DMS114 treated with DMSO at 0.1 percent for 48 hours (cell line): ENCODE data around the gene NEU1.
"Not testable (repeated sequence)": the region's sequence is repeated elsewhere in the genome, so short reads cannot be mapped to it uniquely, and the experiment has no call there.

Source experiments
- DNase-seq: peaks from one replicate; lab custom pipeline; 2025; ENCODE audit not compliant: unreplicated experiment; lab: John Stamatoyannopoulos, UW

Gene NEU1

DNA sequence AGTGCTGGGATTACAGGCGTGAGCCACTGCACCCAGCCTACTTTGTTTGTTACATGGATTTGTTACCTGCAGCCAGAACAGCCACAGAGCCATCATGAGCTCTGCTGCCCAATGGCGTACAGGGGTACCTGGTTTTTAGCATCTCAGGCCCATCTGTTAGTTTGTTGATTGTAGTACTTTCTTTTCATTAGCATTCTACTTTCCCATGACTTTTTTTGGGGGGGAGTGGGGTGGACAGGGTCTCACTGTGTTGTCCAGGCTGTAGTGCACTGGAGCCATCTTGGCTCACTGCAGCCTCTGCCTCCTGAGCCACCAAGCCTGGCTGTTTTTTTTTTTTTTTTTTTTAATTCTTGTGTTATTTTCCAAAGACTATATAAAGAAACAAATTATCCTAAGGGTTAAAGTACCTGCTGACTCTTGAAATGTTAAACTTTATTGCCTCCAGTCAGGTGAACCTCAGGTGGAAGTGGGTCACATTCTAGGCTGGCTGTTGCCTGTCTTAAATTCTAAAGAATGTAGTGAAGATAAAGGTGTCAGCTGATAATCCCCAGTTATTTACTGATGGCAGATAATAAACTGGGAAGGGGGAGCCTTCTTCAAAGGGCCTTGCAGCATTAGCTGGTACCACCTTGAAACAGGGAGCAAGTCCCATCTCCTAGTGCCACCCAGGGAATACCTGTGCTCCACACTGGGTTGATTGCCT, 15.2 kb downstream of the NEU1 start:
- DNase-seq = no peak

DNA sequence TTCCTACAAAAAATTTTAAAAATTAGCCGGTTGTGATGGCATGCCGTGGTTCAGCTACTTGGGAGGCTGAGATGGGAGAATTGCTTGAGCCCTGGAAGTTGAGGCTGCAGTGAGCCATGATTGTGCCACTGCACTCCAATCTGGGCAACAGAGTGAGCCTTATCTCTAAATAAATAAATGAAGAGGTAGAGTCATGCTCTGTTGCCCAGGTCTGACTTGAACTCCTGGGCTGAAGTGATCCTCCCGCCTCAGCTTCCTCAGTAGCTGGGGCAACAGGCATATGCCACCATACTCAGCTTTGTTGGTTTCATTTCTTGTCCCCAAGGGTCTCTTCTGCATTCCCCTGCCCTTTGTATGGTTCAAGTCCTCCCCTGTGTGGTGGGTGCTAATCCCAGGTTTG, 18.1 kb downstream of the NEU1 start:
- no peak for DNase-seq

DNA sequence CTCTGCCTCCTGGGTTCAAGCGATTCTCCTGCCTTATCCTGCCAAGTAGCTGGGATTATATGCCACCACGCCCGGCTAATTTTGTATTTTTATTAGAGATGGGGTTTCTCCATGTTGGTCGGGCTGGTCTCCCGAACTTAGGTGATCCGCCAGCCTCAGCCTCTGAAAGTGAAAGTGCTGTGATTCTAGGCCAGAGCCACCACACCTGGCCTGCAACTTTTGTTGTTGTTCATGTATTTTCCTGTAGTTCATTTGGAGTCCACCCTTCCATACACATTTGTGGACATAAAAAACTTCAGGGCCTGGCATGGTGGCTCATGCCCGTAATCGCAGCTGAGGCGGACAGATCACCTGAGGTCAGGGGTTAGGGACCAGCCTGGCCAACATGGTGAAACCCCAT, 20.6 kb downstream of the NEU1 start:
- no peak for DNase-seq

DNA sequence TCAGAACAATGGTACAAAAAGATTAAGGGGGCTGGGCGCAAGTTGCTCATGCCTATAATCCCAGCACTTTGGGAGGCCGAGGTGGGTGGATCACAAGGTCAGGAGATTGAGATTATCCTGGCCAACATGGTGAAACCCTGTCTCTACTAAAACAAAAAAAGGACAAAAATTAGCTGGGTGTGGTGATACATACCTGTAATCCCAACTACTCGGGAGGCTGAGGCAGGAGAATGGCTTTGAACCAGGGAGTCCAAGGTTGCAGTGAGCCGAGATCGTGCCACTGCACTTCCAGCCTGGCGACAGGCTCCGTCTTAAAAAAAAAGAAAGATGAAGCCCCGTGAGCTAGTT, 22.9 kb downstream of the NEU1 start:
- not testable (repeated sequence) for DNase-seq

DNA sequence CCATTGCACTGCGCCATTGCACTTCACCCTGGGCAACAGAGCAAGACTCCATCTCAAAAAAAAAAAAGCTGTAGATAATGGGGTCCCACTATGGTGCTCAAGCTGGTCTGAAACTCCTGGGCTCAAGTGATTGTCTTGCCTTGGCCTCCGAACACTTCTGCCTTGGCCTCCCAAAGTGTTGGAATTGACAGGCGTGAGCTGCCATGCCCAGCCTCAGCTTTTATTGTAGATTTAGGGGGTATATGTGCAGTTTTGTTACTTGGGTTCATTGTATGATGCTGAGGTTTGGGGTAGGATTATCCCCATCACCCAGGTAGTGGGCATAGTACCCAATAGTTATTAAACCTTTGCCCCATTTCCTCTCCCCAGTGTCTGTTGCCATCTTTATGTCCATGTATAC, 23.7 kb downstream of the NEU1 start:
- DNase-seq = no peak

DNA sequence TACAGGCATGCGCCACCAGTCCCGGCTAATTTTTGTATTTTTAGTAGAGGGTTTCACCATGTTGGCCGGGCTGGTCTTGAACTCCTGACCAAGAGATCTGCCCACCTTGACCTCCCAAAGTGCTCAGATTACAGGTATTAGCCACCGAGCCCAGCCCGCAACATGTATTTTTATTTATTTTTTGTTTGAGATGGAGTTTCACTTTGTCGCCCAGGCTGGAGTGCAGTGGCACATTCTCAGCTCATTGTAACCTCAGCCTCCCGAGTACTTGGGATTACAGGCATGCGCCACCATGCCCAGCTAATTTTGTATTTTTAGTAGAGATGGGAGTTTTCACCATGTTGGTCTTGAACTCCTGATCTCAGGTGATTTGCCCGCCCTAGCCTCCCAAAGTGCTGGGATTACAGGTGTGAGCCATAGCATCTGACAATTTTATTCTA, 24.5 kb downstream of the NEU1 start:
- not testable (repeated sequence) for DNase-seq

DNA sequence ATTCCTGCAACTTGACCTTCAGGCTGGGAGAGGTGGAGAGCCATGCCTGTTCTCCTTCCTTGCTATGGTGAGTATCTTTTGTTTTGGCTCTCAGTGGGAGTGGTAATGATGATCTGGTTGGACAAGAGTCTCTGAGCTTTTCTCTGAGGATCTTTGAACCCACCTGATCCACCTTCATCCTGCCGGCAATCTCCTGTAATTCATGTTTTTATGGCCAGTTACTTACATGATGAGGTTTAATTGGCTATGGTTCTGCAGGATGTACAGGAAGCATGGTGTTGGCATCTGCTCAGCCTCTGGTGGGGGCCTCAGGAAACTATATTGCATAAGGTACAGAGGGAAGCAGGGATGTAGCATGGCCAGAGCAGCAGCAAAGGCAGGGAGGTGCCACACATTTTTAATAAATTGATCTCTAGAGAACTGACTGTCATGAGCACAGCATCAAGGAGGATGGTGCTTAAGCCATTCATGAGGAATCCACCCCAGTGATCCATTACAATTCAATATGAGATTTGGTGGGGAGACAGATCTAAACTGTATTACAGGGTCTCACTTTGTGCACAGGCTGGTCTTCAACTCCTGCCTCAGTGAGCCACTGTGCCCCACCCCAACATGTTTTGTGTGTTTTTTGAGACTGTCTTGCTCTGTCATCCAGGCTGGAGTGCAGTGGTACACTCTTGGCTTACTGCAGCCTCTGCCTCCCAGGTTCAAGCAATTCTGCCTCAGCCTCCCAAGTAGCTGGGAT, 25.1 kb downstream of the NEU1 start:
- DNase-seq = no peak

DNA sequence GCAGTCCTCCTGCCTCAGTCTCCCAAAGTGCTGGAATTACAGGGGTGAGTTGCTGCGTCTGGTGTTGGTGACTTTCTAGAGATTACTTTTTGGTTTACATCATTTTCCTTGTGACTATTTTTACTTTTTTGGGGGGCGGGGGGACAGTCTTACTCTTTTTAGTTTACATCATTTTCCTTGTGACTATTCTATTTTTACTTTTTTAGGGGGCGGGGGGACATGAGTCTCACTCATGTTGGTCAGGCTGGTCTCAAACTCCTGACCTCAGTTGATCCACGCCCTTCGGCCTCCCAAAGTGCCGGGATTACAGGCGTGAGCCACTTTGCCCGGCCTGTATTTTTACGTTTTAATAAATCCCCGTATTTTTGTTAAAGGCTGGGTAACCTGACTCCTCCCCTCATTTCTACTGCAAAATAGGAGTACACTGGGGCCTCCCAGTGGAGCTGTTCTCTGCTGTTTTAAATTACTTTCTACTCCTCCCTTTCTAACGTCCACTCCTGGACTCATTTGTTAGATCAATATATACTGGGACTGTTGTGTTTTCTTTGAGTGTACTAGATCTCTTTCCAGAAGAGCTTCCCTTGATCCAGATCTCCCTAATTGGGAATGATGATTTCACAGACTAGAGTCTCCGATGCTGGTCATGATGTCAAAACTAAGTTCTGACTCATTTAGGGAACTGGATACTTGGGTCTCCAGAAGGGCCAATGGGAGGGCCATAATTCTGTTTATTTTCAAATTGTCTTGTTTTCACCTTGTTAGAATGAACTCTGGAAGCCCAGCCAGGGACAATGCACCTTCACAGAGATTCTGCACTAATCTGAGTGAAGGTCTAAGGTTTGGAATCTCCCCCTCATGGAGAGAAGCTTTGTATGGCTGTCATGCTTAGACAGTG, 25.9 kb downstream of the NEU1 start:
- no peak for DNase-seq

DNA sequence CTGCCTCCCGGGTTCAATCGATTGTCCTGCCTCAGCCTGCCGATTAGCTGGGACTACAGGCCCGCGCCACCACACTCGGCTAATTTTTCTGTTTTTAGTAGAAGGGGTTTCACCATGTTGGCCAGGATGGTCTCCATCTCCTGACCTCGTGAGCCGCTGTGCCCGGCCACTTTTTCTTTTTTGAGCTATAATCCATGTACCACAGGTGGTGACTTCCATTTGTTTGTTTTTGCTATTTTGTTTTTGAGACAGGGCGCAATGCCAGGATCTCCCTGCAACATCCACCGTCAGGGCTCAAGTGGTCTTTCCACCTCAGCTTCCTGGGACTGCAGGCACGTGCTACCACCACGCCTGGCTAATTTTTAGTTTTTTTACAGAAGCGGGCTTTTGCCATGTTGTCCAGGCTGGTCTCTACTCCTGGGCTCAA, 26.6 kb downstream of the NEU1 start:
- no peak for DNase-seq

DNA sequence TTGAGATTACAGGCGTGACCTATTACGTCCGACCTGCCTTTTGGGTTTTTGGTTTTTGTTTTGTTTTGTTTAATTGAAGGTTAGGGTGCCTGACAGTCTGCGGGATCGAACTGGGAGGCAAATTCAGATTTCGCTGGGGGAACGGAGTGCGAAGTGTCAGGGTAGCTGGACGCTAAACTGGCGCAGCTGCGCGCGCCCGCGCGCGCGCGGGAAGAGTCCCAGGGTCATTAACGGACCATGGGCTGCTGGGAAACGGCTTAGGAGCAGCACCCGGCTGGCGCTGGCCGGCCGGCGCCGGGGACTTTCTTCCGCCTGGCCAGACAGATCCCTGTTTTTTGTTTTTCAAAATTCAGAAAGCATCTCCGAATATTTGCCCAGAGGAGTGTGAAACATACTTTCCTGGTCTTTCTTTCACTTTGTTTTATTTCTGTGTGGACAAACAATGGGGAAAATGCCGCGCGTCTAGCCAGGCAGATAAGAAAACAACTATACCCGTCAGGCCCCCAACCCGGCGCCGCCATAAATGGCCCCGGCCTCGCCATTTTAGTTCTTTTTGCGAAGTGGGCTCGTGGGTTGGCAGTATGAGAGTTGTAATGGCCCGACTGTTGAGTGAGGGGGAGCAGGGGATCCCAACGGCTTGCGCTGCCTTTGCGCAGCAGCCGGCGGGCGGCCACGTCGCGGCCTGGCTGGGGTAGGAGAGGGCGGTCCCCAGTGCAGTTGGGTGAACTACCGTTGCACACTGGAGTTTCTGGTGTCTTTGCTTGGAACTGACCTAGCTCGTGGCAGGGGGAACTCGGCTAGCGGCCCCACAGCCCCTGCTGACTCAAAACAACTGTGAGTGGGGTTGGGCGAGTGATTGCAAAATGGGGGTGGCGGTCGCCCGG, 28.0 kb downstream of the NEU1 start:
- peak; percentile 90 for DNase-seq

DNA sequence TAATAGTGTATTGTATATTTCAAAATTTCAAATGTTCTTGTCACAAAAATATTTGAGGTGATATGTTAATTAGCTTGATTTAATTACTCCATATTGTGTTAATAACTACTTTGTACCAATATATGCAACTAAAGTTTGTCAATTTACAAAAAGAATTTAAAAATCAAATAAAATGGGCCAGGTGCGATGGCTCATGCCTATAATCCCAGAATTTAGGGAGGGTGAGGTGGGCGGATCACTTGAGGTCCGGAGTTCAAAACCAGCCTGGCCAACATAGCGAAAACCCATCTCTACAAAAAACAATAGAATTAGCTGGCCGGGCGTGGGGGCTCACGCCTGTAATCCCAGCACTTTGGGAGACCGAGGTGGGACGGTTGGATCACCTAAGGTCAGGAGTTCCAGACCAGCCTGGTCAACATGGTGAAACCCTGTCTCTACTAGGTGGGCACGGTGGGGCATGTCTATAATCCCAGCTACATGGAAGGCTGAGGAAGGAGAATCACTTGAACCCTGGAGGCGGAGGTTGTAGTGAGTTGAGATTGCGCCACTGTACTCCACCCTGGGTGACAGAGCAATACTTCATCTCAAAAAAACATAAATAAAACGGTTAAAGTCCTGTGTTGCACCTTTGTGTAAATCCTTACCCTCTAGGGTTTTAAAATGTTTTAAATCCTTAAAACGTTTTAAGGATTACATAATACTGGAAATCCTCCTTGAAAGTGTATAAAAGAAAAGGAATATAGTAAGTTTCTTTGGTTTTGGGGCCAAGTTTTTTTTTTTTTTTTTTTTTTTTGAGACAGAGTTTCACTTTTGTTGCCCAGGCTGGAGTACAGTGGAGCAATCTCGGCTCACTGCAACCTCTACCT, 31.0 kb downstream of the NEU1 start:
- DNase-seq = no peak

DNA sequence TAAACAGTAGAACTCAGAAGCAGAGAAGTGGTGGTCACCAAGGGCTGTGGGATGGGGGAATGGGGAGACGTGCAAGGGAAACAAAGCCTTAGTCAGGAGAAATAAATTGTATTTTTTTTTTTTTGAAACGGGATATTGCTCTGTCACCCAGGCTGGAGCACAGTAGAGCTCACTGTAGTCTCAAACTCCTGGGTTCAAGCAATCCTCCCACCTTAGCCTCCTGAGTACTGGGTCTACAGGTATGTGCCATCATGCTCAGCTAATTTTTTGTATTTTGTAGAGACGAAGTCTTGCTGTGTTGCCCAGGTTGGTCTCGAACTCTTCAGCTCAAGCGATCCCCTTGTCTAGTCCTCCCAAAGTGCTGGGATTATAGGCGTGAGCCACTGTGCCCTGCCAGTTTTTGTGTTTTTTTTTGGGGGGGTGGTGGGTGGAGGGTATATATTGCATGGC, 31.7 kb downstream of the NEU1 start:
- DNase-seq = no peak

DNA sequence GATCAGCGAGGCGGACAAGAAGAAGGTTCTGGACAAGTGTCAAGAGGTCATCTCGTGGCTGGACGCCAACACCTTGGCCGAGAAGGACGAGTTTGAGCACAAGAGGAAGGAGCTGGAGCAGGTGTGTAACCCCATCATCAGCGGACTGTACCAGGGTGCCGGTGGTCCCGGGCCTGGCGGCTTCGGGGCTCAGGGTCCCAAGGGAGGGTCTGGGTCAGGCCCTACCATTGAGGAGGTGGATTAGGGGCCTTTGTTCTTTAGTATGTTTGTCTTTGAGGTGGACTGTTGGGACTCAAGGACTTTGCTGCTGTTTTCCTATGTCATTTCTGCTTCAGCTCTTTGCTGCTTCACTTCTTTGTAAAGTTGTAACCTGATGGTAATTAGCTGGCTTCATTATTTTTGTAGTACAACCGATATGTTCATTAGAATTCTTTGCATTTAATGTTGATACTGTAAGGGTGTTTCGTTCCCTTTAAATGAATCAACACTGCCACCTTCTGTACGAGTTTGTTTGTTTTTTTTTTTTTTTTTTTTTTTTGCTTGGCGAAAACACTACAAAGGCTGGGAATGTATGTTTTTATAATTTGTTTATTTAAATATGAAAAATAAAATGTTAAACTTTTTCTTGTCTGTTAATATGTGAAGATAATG, 32.9 kb downstream of the NEU1 start:
- DNase-seq = peak; percentile 71

DNA sequence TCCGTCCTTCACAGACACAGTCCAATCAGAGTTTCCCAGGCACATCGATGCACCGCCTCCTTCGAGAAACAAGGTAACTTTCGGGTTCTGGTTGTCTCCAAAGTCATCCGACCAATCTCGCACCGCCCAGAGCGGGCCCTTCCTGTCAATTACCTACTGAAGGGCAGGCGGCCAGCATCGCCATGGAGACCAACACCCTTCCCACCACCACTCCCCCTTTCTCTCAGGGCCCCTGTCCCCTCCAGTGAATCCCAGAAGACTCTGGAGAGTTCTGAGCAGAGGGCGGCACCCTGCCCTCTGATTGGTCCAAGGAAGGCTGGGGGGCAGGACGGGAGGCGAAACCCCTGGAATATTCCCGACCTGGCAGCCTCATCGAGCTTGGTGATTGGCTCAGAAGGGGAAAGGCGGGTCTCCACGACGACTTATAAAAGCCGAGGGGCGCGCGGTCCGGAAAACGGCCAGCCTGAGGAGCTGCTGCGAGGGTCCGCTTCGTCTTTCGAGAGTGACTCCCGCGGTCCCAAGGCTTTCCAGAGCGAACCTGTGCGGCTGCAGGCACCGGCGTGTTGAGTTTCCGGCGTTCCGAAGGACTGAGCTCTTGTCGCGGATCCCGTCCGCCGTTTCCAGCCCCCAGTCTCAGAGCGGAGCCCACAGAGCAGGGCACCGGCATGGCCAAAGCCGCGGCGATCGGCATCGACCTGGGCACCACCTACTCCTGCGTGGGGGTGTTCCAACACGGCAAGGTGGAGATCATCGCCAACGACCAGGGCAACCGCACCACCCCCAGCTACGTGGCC, 35.1 kb downstream of the NEU1 start, which contains the start of gene HSPA1B:
Gene HSPA1B (plus strand): TSS at position 453 of the 794 bp plus-strand sequence. CDS start 213 bp downstream, at position 666.
- peak; percentile 89 for DNase-seq

DNA sequence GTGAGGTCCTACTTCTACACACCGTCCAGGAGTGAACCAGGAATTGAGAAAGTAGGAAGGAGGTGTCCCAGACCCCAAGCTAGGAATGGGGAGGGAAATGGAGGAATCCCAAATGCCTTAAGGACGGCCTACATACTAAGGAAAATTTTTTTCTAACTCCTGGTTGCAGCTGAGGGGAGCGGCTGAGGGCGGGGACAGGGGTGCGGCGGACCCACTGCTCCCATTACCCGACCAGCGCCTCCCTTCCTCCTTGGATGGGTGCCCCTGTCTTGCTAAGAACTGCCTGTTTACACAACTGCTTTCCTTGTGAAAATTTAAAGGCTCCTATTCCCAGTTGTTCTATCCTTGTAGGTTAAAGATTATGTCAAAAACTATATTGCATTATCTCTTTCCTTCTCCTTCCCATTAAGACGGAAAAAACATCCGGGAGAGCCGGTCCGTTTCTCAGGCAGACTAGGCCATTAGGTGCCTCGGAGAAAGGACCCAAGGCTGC, 35.8 kb downstream of the NEU1 start:
- DNase-seq = no peak

DNA sequence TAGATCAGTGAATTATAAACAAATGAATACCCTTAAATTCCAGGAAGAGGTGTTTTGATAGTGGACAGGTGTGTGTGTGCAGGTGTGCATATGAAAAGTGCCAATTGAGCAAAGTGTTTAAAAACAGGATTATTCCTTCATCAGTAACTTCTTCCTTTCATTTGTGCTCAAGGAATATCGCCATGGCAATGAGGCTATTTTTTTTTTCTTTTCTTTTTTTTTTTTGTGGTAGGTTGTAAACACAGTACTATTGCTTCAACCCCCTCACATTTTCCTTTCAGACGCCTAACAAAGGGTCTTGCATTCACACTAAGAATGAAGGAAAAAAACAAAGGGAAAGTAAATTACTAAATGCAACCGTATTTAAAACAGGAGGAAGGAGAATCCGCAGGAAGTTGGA, 37.1 kb downstream of the NEU1 start:
- no peak for DNase-seq

DNA sequence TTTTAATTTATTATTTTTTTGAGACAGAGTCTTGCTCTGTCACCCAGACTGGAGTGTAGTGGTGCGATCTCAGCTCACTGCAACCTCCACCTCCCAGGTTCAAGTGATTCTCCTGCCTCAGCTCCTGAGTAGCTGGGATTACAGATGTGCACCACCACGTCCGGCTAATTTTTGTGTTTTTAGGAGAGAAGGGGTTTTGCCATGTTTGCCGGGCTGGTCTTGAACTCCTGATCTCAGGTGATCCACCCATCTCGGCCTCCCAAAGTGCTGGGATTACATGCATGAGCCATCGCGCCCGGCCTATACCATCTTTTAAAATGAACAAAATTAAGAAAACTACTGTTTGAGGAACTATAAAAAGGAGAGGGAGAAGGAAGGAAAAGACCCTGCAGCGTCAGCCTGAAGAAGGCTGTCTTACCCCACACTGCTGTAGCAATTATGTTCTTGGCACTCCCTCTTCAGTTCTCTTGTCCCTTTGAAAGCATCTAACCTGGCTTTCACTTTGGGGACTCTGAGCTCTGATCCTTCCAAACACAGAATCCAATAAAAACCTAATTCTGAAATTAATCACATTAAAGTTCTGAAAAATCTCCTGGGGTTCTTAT, 38.9 kb downstream of the NEU1 start:
- not testable (repeated sequence) for DNase-seq
